Fibroblast of lung (primary cell): ENCODE data around the gene EPHB1.

Experiments
- EZH2 ChIP-seq: IDR thresholded peaks from 2 replicates; pipeline ENCODE4 v1.5.1; 2012; ENCODE audit warnings: low read length, control low read depth, mild to moderate bottlenecking; ENCODE audit errors: missing control alignments
- TF ChIP-seq, protein P1 (sequence below), 2 donors: IDR thresholded peaks in 1 of 2; conservative IDR thresholded peaks in 1 of 2; 1 replicate in 1 of 2; 2 replicates in 1 of 2; pipeline ENCODE4 v1.5.1; 2011 to 2012; ENCODE audit warnings: low read length in 2 of 2, control low read depth in 1 of 2, inconsistent platforms in 1 of 2, low read depth in 1 of 2, mild to moderate bottlenecking in 1 of 2

DNA sequence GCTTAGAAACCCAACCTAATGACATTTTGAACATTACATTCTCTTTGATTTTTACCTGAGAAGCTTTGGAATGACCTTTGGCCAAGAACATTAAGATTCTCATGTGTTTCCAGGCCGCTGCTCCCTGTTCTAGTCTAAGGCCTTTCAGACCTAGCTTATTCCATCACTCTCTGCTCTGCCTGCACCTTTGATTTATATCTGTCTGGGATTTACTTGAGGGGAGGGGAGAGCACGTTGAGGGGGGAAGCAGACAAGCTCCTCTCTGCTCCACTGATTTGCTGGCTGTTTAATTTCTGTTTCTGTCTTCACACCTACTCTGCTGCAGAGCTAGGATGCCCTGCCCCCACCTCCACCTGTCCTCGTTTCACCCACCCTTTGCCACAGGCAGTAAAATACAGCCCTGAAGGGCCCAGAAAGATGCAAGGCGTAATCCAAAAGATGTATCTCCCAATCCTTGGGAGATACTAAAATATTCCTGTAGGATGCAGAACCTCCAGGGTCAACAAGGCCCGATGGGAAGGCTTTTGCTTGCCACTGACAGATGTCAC is 429.8 kb downstream of the EPHB1 start:
- TF ChIP-seq, protein P1, sequence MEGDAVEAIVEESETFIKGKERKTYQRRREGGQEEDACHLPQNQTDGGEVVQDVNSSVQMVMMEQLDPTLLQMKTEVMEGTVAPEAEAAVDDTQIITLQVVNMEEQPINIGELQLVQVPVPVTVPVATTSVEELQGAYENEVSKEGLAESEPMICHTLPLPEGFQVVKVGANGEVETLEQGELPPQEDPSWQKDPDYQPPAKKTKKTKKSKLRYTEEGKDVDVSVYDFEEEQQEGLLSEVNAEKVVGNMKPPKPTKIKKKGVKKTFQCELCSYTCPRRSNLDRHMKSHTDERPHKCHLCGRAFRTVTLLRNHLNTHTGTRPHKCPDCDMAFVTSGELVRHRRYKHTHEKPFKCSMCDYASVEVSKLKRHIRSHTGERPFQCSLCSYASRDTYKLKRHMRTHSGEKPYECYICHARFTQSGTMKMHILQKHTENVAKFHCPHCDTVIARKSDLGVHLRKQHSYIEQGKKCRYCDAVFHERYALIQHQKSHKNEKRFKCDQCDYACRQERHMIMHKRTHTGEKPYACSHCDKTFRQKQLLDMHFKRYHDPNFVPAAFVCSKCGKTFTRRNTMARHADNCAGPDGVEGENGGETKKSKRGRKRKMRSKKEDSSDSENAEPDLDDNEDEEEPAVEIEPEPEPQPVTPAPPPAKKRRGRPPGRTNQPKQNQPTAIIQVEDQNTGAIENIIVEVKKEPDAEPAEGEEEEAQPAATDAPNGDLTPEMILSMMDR (conservative IDR thresholded peaks at IDR 0.05 in 1 of 2, IDR thresholded peaks at IDR 0.05 in 1 of 2; ENCODE audit: low read depth in 1 of 2, low read length in 2 of 2) = no peak
- no peak for TF ChIP-seq EZH2
